Measurements from ENCODE around the gene C5orf15. TPM values are rescaled to one million over a fixed set of nuclear protein-coding genes. Genes with fewer than 3 reads are reported as not detected.

C5orf15 gene
- total RNA-seq, 1 donor from 2014 or later = 33.4 TPM

DNA sequence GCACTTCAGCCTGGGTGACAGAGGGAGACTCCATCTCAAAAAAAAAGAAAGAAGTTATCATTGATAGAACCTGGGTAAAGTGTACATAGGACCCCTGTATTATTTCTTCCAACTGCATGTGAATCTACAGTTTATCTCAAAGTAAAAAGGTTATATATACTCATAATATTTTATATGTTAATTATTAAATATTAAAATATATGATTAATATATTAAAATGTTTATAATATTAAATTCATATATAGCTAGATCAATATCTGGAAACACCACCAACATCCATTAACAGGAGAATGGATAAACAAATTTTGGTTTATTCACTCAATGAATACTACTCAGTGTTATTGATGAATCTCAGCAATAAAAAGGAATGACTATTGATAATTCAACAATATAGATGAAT is 19.7 kb downstream of the C5orf15 start:
- no peak overlapping the region for H3K27ac ChIP-seq
- DNase-seq (no peak), ATAC-seq (no peak)
- H3K4me3 ChIP-seq = no peak overlapping the region
- no peaks in the 10 kb centered on the region for H3K27me3 ChIP-seq
- H3K4me1 ChIP-seq = peaks cover 8% of the 10 kb centered on the region
- H3K36me3 ChIP-seq = no peaks in the 10 kb centered on the region
- TF ChIP-seq, protein P1, sequence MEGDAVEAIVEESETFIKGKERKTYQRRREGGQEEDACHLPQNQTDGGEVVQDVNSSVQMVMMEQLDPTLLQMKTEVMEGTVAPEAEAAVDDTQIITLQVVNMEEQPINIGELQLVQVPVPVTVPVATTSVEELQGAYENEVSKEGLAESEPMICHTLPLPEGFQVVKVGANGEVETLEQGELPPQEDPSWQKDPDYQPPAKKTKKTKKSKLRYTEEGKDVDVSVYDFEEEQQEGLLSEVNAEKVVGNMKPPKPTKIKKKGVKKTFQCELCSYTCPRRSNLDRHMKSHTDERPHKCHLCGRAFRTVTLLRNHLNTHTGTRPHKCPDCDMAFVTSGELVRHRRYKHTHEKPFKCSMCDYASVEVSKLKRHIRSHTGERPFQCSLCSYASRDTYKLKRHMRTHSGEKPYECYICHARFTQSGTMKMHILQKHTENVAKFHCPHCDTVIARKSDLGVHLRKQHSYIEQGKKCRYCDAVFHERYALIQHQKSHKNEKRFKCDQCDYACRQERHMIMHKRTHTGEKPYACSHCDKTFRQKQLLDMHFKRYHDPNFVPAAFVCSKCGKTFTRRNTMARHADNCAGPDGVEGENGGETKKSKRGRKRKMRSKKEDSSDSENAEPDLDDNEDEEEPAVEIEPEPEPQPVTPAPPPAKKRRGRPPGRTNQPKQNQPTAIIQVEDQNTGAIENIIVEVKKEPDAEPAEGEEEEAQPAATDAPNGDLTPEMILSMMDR (IDR thresholded peaks at IDR 0.05) = no peak
- H3K9me3 ChIP-seq = no peaks in the 10 kb centered on the region
- intact Hi-C loops (cut with DNase I) = no loop called here

DNA sequence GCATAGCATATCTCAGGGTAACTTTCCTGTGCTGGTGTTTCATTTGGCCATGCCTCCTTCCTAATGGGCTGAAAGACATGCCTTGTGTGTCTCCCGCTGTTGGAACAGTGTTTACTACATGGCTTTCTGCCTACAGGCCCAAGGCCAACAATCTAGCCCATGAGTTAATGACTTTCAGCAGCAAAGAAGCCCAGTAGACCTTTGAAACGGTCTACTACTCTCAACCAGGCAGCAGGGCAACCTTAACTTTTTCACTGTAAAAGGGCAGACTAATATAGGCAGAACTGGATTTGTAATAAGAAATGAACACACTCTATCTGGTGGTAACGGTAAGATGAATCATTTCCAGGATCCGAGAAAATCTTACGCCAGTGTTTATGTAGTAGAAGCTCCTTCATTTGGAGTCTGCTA is 21.0 kb downstream of the C5orf15 start:
- Histone ChIP-seq H3K27me3 (no peaks in the 10 kb centered on the region), H3K4me3 (no peak overlapping the region), H3K36me3 (no peaks in the 10 kb centered on the region), H3K27ac (no peak overlapping the region), H3K9me3 (no peaks in the 10 kb centered on the region), H3K4me1 (peaks cover 5% of the 10 kb centered on the region)
- TF ChIP-seq, protein P1 (IDR thresholded peaks at IDR 0.05) = no peak
- intact Hi-C loops (cut with DNase I) = no loop called here
- ATAC-seq (no peak), DNase-seq (no peak)

DNA sequence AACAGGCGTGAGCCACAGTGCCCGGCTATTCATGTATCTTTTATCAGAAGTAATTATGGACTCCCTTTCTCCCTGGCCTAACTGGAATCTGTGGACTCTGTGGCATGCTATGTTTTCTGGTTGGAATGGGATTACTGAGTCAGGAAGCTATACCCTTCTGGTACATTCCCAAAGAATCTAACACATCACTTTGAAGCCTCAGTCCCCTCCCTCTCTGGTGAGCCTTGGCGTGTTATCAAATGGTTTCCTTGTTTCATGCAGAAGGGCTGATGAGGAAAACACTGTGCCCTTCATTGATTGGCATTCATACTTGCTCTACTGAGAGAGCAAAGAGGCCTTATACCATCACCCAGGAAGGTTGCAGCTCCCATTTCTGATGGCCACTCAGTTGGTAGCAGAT is 22.9 kb downstream of the C5orf15 start:
- DNase-seq = no peak
- TF ChIP-seq, protein P1 (IDR thresholded peaks at IDR 0.05) = no peak
- intact Hi-C loops (cut with DNase I) = no loop called here
- peaks cover 3% of the 10 kb centered on the region for H3K4me1 ChIP-seq
- H3K4me3 ChIP-seq = no peak overlapping the region
- no peak for ATAC-seq
- no peaks in the 10 kb centered on the region for H3K27me3 ChIP-seq
- no peak overlapping the region for H3K27ac ChIP-seq
- no peaks in the 10 kb centered on the region for H3K36me3 ChIP-seq
- no peaks in the 10 kb centered on the region for H3K9me3 ChIP-seq

DNA sequence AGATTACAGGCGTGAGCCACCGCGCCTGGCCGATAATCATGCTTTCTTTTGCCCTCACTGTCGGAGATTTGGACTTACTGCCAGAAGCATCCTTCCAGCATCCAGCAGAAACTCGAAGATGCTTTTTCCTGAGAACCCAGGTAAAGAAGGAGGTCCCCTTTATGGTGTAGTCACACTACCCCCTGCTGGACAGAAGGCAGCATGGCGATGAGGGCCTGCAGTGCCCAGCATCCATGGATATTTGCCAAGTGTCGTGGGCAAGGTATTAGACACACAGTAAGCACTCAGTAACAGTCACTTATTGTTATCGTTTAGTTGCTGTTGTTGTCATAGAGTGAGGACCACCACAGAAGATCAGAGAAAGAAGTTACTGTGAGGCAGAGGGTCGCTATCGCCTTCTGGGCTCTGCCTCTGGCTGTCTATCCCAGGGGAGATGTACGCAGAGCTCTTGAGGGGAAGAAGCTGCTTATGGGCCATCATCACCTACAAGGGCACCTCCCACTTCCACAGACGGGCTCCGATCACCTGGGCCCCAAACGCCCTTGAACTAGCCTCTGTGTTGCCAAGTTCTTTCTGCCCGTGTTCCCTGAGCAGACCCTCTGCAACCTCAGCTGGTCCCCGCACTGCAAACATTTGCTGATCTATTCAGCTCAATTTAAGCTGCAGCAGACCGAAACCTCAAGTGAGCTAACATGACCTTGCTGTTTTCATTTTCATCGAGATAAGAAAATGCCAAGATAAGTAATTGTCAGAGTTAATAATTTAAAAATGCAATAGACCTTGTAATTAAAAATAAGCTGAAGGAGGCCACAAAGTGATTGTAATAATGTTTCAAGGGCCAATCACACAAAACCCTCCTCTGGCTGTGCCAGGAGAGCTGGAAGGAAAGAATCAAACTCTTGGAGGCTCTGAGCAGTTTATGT is 23.9 kb downstream of the C5orf15 start:
- TF ChIP-seq, protein P1 (IDR thresholded peaks at IDR 0.05) = peak; percentile 63
- DNase-seq = no peak
- no peaks in the 10 kb centered on the region for H3K36me3 ChIP-seq
- intact Hi-C loops (cut with DNase I) = no loop called here
- H3K4me3 ChIP-seq = no peak overlapping the region
- H3K27ac ChIP-seq = no peak overlapping the region
- no peaks in the 10 kb centered on the region for H3K9me3 ChIP-seq
- ATAC-seq = peak; percentile 82
- H3K27me3 ChIP-seq = no peaks in the 10 kb centered on the region
- peaks cover 3% of the 10 kb centered on the region for H3K4me1 ChIP-seq

DNA sequence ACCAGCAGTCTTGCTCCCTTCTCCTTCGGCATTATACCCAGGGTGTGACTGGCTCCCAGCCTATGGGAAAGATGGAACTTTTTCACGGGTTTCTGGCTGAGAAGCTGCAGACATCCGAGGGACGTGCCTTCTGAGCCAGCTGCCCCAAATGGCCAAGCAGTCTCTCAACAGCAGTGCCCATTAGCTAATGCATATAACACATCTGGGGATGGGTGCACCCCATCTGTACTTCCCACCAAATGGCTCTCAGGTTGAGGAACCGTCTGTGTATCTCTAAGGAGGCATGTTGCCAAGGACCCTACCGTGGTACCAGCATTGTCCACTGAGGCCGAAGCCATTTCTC is 25.0 kb downstream of the C5orf15 start:
- Histone ChIP-seq H3K4me3 (no peak overlapping the region), H3K27me3 (no peaks in the 10 kb centered on the region), H3K4me1 (peaks cover 3% of the 10 kb centered on the region), H3K9me3 (no peaks in the 10 kb centered on the region), H3K27ac (no peak overlapping the region), H3K36me3 (no peaks in the 10 kb centered on the region)
- DNase-seq = no peak
- intact Hi-C loops (cut with DNase I) = no loop called here
- no peak for ATAC-seq
- TF ChIP-seq, protein P1 (IDR thresholded peaks at IDR 0.05) = no peak
